Lower lobe of right lung (tissue), 2 donors: Measurements from ENCODE around the gene P4HB. TPM values are rescaled to one million over a fixed set of nuclear protein-coding genes. Genes with fewer than 3 reads are reported as not detected.

ENCODE experiments used
- ATAC-seq, 2 donors: fragments of 200-7000 bp; cut with Tn5 transposase; one replicate each; pipeline ENCODE4 v1.9.1; 2020 to 2022; ENCODE audit warnings: mild to moderate bottlenecking in 2 of 2, moderate library complexity in 2 of 2
- DNase-seq: peaks from one replicate; pipeline ENCODE4 v3.0.0-alpha.2; 2020
- H3K27ac ChIP-seq: fragments of 200-600 bp; one replicate; pipeline ENCODE4 v1.8.0; 2022
- H3K27me3 ChIP-seq: fragments of 200-600 bp; one replicate; pipeline ENCODE4 v1.8.0; 2022; ENCODE audit warnings: low read depth
- H3K36me3 ChIP-seq: fragments of 200-600 bp; one replicate; pipeline ENCODE4 v1.8.0; 2022; ENCODE audit warnings: mild to moderate bottlenecking
- H3K4me1 ChIP-seq: fragments of 200-600 bp; one replicate; pipeline ENCODE4 v1.8.0; 2022
- H3K4me3 ChIP-seq: fragments of 200-600 bp; one replicate; pipeline ENCODE4 v1.8.0; 2022; ENCODE audit warnings: mild to moderate bottlenecking
- H3K9me3 ChIP-seq: fragments of 200-600 bp; one replicate; pipeline ENCODE4 v1.8.0; 2022
- intact Hi-C: fragments of 100-400 bp; cut with DNase I; formaldehyde crosslinking; loops from one replicate; pipeline ENCODE4 v1.11.0; 2022
- total RNA-seq: library from RNA; stranded (reverse); fragmentation: NEBNext Ultra II Directional; extraction: Animal tissue kit (Norgen Biotek cat#: 25700); gene quantifications from one replicate; pipeline ENCODE4 v1.2.1, GENCODE V29; 2021
- TF ChIP-seq, protein P1 (sequence below): fragments of 200-600 bp; IDR thresholded peaks from one replicate; pipeline ENCODE4 v1.8.0; 2022; ENCODE audit warnings: antibody characterized with exemption, mild to moderate bottlenecking
- donor health status: DM: no; HTN: yes; CAD: no; lungs with severe emphysema.

The P4HB gene
- total RNA-seq, 1 donor from 2014 or later, result 432 TPM

DNA sequence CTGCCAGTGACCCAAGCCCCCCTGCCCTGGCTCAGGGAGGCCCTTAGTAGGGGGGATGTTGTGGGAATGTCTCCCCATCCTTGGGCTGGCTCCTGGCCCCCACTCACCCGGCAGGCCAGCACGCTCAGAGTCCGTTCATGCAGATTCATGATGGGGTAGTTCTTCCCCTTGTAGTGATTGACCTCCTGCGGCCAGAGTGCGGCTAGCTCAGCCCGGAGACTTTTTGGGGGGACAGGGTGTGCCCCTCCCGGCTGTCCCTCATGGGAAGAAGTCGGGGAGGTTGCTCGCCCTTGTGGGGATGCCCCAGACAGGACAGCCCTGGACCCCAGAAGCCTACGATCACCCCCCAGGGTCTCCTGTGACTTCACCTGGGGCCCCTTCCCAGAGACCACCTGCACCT, 45.7 kb upstream of the P4HB start:
- Histone ChIP-seq H3K4me3 (no peak overlapping the region), H3K4me1 (peaks cover 23% of the 10 kb centered on the region), H3K27me3 (peaks cover 4% of the 10 kb centered on the region), H3K36me3 (peaks cover 40% of the 10 kb centered on the region), H3K27ac (no peak overlapping the region), H3K9me3 (no peaks in the 10 kb centered on the region)
- DNase-seq (no peak), ATAC-seq (no peak)
- intact Hi-C loops, result no loop called here
- TF ChIP-seq, protein P1, sequence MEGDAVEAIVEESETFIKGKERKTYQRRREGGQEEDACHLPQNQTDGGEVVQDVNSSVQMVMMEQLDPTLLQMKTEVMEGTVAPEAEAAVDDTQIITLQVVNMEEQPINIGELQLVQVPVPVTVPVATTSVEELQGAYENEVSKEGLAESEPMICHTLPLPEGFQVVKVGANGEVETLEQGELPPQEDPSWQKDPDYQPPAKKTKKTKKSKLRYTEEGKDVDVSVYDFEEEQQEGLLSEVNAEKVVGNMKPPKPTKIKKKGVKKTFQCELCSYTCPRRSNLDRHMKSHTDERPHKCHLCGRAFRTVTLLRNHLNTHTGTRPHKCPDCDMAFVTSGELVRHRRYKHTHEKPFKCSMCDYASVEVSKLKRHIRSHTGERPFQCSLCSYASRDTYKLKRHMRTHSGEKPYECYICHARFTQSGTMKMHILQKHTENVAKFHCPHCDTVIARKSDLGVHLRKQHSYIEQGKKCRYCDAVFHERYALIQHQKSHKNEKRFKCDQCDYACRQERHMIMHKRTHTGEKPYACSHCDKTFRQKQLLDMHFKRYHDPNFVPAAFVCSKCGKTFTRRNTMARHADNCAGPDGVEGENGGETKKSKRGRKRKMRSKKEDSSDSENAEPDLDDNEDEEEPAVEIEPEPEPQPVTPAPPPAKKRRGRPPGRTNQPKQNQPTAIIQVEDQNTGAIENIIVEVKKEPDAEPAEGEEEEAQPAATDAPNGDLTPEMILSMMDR, result no peak

GRCh38 chr17:81905424-81905875, 45.1 kb upstream of the P4HB start:
- Histone ChIP-seq H3K4me3 (no peak overlapping the region), H3K36me3 (peaks cover 44% of the 10 kb centered on the region), H3K9me3 (no peaks in the 10 kb centered on the region), H3K27ac (no peak overlapping the region), H3K4me1 (peaks cover 20% of the 10 kb centered on the region), H3K27me3 (peaks cover 4% of the 10 kb centered on the region)
- intact Hi-C loops, result no loop called here
- DNase-seq (no peak), ATAC-seq (no peak)
- TF ChIP-seq, protein P1, result no peak

DNA sequence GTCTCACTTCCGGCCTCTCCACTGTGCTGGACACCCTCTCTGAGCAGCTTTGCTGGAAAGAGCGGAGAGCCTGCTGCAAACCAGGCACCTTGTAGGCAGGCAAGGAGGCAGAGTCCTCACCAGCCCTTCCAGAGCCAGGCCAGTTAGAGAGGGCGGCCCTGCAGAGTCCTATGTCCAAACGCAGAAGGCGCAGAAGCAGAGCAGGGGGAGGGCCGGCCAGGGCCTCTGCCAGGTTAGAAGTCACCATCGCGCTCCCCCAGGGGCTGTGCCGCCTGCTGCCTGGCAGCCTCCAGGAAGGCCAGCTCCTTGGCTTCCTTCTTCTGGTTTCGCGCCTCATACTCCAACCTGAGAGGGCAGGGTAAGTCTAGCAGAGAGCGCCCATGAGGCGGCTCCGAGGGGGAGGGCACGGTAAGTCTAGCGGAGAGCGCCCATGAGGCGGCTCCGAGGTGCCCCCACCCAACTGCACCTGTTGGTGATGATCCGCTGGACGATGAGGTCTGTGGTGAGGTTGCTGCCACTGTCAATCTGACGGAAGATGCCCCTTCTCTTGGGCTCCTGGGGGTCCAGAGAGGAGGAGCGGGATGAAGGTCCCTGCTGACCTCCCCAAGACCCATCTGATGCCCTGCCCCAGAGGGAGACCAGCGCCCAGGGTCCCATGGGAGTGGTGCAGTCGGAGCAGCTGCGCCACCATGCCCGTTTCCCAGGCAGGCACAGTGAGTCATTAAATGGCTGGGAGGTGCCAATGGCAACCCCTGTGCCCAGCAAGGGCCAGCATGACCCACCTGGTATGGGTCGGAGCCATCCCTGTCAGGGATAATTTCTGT, 44.5 kb upstream of the P4HB start:
- TF ChIP-seq, protein P1, result no peak
- DNase-seq (no peak), ATAC-seq (no peak)
- Histone ChIP-seq H3K4me1 (peaks cover 14% of the 10 kb centered on the region), H3K36me3 (peaks cover 50% of the 10 kb centered on the region), H3K27ac (no peak overlapping the region), H3K4me3 (no peak overlapping the region), H3K27me3 (peaks cover 4% of the 10 kb centered on the region), H3K9me3 (no peaks in the 10 kb centered on the region)
- intact Hi-C loops, result no loop called here

DNA sequence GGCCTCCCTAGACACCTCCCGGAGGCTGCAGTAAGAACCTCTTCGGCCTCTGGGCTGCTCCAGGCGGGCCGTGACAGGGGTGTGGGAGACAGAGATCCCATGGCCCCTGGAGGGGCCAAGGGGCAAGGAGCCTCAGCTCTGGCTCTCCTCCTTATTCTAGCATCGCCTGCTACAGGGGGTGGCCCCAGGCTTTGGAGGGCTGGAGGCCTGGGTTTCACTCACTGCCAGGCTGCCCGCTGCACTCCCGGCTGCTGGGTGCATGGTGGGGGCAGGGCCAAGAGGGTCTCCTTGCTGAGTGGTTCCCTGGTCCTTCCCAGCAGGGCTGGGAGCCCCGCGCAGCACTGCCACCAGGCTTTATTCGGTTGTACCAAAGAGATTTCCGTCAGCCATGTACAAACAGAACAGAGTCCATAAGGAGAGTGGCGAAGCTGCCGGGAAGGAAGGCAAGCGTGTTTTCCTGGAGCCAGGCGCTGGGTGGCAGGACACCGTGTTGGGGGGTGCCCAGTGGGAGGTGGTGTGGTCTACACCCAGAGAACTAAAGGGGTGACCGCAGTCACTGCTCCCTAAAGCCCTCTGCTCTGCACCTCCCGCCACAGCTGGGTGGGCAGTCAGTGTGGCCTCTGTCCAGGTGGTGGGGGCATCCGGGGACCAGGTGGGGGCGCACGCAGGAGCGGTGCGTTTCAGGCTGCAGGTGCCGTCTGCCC, 43.7 kb upstream of the P4HB start:
- DNase-seq, result no peak
- Histone ChIP-seq H3K27ac (no peak overlapping the region), H3K27me3 (peaks cover 4% of the 10 kb centered on the region), H3K4me3 (no peak overlapping the region), H3K9me3 (no peaks in the 10 kb centered on the region), H3K4me1 (peaks cover 14% of the 10 kb centered on the region), H3K36me3 (peaks cover 55% of the 10 kb centered on the region)
- TF ChIP-seq, protein P1, result no peak
- ATAC-seq, result no peak
- intact Hi-C loops, result no loop called here

GRCh38 chr17:81903415-81903831, 43.1 kb upstream of the P4HB start:
- Histone ChIP-seq H3K4me1 (peaks cover 14% of the 10 kb centered on the region), H3K36me3 (peaks cover 55% of the 10 kb centered on the region), H3K27ac (no peak overlapping the region), H3K4me3 (no peak overlapping the region), H3K9me3 (no peaks in the 10 kb centered on the region), H3K27me3 (peaks cover 4% of the 10 kb centered on the region)
- no peak for ATAC-seq
- TF ChIP-seq, protein P1, result no peak
- DNase-seq, result no peak
- intact Hi-C loops, result no loop called here
